Nephron (organoid): ENCODE data around the gene ARMH2.

ENCODE experiments used
- H3K27ac Mint-ChIP-seq, 3 experiments: 2 replicates each; pipeline ENCODE4 v1.8.0; 2020; ENCODE audit warnings: mixed read lengths in 3 of 3, mild to moderate bottlenecking in 2 of 3, moderate library complexity in 1 of 3
- H3K27me3 Mint-ChIP-seq: 2 replicates; pipeline ENCODE4 v1.8.0; 2021; ENCODE audit warnings: low read depth, mild to moderate bottlenecking, moderate library complexity, mixed read lengths
- H3K36me3 Mint-ChIP-seq: 2 replicates; pipeline ENCODE4 v1.8.0; 2020; ENCODE audit warnings: low read depth, mixed read lengths
- H3K4me1 Mint-ChIP-seq: 2 replicates; pipeline ENCODE4 v1.8.0; 2020; ENCODE audit warnings: mixed read lengths
- H3K4me3 Mint-ChIP-seq, 3 experiments: 2 replicates each; pipeline ENCODE4 v1.8.0; 2020; ENCODE audit warnings: mild to moderate bottlenecking in 3 of 3, mixed read lengths in 3 of 3, moderate library complexity in 2 of 3
- H3K9me3 Mint-ChIP-seq: 2 replicates; pipeline ENCODE4 v1.8.0; 2020; ENCODE audit warnings: mixed read lengths
- TF ChIP-seq, protein P1 (sequence below), 3 experiments: fragments of 200-600 bp; sonication (generic); IDR thresholded peaks; one replicate each; pipeline ENCODE4 v1.5.0; 2021; ENCODE audit warnings: antibody characterized with exemption in 3 of 3; ENCODE audit not compliant: unreplicated experiment in 3 of 3

Gene ARMH2

GRCh38 chr6:24795106-24795505 is 3.6 kb downstream of the ARMH2 start:
- peaks cover 11% of the 10 kb centered on the region for H3K4me1 Mint-ChIP-seq
- H3K36me3 Mint-ChIP-seq, result no peaks in the 10 kb centered on the region
- TF ChIP-seq, protein P1, sequence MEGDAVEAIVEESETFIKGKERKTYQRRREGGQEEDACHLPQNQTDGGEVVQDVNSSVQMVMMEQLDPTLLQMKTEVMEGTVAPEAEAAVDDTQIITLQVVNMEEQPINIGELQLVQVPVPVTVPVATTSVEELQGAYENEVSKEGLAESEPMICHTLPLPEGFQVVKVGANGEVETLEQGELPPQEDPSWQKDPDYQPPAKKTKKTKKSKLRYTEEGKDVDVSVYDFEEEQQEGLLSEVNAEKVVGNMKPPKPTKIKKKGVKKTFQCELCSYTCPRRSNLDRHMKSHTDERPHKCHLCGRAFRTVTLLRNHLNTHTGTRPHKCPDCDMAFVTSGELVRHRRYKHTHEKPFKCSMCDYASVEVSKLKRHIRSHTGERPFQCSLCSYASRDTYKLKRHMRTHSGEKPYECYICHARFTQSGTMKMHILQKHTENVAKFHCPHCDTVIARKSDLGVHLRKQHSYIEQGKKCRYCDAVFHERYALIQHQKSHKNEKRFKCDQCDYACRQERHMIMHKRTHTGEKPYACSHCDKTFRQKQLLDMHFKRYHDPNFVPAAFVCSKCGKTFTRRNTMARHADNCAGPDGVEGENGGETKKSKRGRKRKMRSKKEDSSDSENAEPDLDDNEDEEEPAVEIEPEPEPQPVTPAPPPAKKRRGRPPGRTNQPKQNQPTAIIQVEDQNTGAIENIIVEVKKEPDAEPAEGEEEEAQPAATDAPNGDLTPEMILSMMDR (IDR thresholded peaks at IDR 0.05; ENCODE audit: unreplicated experiment in 3 of 3), result no peak
- H3K27ac Mint-ChIP-seq, result no peak overlapping the region
- no peaks in the 10 kb centered on the region for H3K9me3 Mint-ChIP-seq
- H3K27me3 Mint-ChIP-seq, result no peaks in the 10 kb centered on the region
- H3K4me3 Mint-ChIP-seq, result no peak overlapping the region

GRCh38 chr6:24788031-24788665 is 10.6 kb downstream of the ARMH2 start:
- H3K27me3 Mint-ChIP-seq, result no peaks in the 10 kb centered on the region
- no peak overlapping the region for H3K27ac Mint-ChIP-seq
- no peaks in the 10 kb centered on the region for H3K4me1 Mint-ChIP-seq
- TF ChIP-seq, protein P1 (IDR thresholded peaks at IDR 0.05; ENCODE audit: unreplicated experiment in 3 of 3), result no peak
- H3K4me3 Mint-ChIP-seq, result no peak overlapping the region
- peaks cover 39% of the 10 kb centered on the region for H3K36me3 Mint-ChIP-seq
- no peaks in the 10 kb centered on the region for H3K9me3 Mint-ChIP-seq

GRCh38 chr6:24780206-24780605 is 18.5 kb downstream of the ARMH2 start:
- H3K27me3 Mint-ChIP-seq, result no peaks in the 10 kb centered on the region
- peak overlapping the region; percentile 45 to 77 (median 71) for H3K27ac Mint-ChIP-seq
- TF ChIP-seq, protein P1 (IDR thresholded peaks at IDR 0.05; ENCODE audit: unreplicated experiment in 3 of 3), result no peak
- no peaks in the 10 kb centered on the region for H3K9me3 Mint-ChIP-seq
- H3K36me3 Mint-ChIP-seq, result peaks cover 47% of the 10 kb centered on the region
- peaks cover 20% of the 10 kb centered on the region for H3K4me1 Mint-ChIP-seq
- no peak overlapping the region for H3K4me3 Mint-ChIP-seq

- peaks cover 44% of the 10 kb centered on the region for H3K36me3 Mint-ChIP-seq
- TF ChIP-seq, protein P1 (IDR thresholded peaks at IDR 0.05; ENCODE audit: unreplicated experiment in 3 of 3), result no peak
- no peaks in the 10 kb centered on the region for H3K9me3 Mint-ChIP-seq
- peaks cover 20% of the 10 kb centered on the region for H3K4me1 Mint-ChIP-seq
- H3K27me3 Mint-ChIP-seq, result no peaks in the 10 kb centered on the region
- peak overlapping the region; percentile 45 to 77 (median 71) for H3K27ac Mint-ChIP-seq
- peak overlapping the region in 1 of 3 experiments; percentile 1 for H3K4me3 Mint-ChIP-seq
These were observed 19.2 kb downstream of the ARMH2 start for GRCh38 chr6:24779416-24780016.

- Mint-ChIP-seq H3K36me3 (peaks cover 39% of the 10 kb centered on the region), H3K27ac (no peak overlapping the region), H3K4me1 (peaks cover 20% of the 10 kb centered on the region), H3K27me3 (no peaks in the 10 kb centered on the region), H3K4me3 (no peak overlapping the region), H3K9me3 (no peaks in the 10 kb centered on the region)
- TF ChIP-seq, protein P1 (IDR thresholded peaks at IDR 0.05; ENCODE audit: unreplicated experiment in 3 of 3), result no peak
These were observed 19.8 kb downstream of the ARMH2 start for GRCh38 chr6:24778878-24779277.

DNA sequence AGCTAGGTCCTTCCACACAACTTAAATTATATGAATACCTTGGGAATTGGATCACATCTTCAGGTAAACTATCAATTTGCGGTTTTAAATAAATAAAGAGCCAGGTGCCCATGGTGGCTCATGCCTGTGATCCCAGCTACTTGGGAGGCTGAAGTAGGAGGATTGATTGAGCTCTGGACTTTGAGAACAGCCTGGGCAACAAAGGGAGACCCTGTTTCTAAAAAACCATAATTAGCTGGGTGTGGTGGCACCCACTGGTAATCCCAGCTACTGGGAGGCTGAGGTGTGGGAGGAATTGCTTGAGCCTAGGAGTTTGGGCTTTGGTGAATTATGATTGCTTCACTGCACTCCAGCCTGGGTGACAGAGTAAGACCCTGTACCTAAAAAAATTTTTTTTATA is 20.6 kb downstream of the ARMH2 start:
- TF ChIP-seq, protein P1 (IDR thresholded peaks at IDR 0.05; ENCODE audit: unreplicated experiment in 3 of 3), result no peak
- H3K27me3 Mint-ChIP-seq, result no peaks in the 10 kb centered on the region
- H3K36me3 Mint-ChIP-seq, result peaks cover 33% of the 10 kb centered on the region
- peak overlapping the region; percentile 10 to 51 (median 28) for H3K4me3 Mint-ChIP-seq
- no peak overlapping the region for H3K27ac Mint-ChIP-seq
- no peaks in the 10 kb centered on the region for H3K9me3 Mint-ChIP-seq
- peaks cover 20% of the 10 kb centered on the region for H3K4me1 Mint-ChIP-seq
